Central memory CD8-positive, alpha-beta T cell (primary cell): ENCODE measurements around the gene LCN10.
A peak's percentile ranks its signal among the peaks of the same experiment; 100 is the strongest.
"Not testable (repeated sequence)": the region's sequence is repeated elsewhere in the genome, so short reads cannot be mapped to it uniquely, and the experiment has no call there.

Experiments used
- ATAC-seq: fragments of 150-1000 bp; cut with Tn5 transposase; replicated peaks from 2 replicates; pipeline ENCODE4 v1.10.0; 2022; ENCODE audit warnings: mild to moderate bottlenecking, moderate FRiP score, moderate number of reproducible peaks; ENCODE audit not compliant: poor library complexity, severe bottlenecking; ENCODE audit errors: extremely low read depth
- DNase-seq, 2 donors: peaks; one replicate each; pipeline ENCODE4 v3.0.0; 2021; ENCODE audit warnings: low spot score in 2 of 2
- H3K27ac Mint-ChIP-seq: one replicate; pipeline ENCODE4 v1.8.0; 2022; ENCODE audit warnings: low read depth, mild to moderate bottlenecking, moderate library complexity, mixed read lengths
- H3K27me3 Mint-ChIP-seq: one replicate; pipeline ENCODE4 v1.8.0; 2022; ENCODE audit warnings: mixed read lengths
- H3K36me3 Mint-ChIP-seq: one replicate; pipeline ENCODE4 v1.8.0; 2022; ENCODE audit warnings: mild to moderate bottlenecking, moderate library complexity, mixed read lengths; ENCODE audit not compliant: insufficient read depth
- H3K4me1 Mint-ChIP-seq: one replicate; pipeline ENCODE4 v1.8.0; 2022; ENCODE audit warnings: mixed read lengths
- H3K4me3 Mint-ChIP-seq: one replicate; pipeline ENCODE4 v1.8.0; 2022; ENCODE audit warnings: mild to moderate bottlenecking, moderate library complexity, mixed read lengths
- H3K9me3 Mint-ChIP-seq: one replicate; pipeline ENCODE4 v1.8.0; 2022; ENCODE audit warnings: mixed read lengths

Gene LCN10

DNA sequence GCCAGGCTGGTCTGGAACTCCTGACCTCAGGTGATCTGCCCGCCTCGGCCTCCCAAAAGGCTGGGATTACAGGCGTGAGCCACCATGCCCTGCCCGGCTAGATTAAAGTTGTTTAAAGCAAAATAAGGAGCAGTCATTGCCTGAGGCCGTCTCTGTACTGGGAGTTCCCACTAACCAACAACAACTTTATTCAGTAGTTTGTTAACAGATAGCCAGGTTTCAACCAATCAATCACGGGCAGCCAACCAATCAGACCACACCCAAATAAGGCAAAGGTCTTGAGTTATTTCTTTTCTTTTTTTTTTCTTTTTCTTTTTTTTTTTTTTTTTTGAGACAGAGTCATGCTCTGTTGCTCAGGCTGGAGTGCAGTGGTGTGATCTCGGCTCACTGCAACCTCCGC is 38.0 kb downstream of the LCN10 start:
- not testable (repeated sequence) for DNase-seq, H3K9me3 Mint-ChIP-seq, H3K4me3 Mint-ChIP-seq, ATAC-seq, H3K27ac Mint-ChIP-seq, H3K36me3 Mint-ChIP-seq
- Mint-ChIP-seq H3K4me1 (peaks cover 13% of the 10 kb centered on the region), H3K27me3 (peaks cover 14% of the 10 kb centered on the region)

DNA sequence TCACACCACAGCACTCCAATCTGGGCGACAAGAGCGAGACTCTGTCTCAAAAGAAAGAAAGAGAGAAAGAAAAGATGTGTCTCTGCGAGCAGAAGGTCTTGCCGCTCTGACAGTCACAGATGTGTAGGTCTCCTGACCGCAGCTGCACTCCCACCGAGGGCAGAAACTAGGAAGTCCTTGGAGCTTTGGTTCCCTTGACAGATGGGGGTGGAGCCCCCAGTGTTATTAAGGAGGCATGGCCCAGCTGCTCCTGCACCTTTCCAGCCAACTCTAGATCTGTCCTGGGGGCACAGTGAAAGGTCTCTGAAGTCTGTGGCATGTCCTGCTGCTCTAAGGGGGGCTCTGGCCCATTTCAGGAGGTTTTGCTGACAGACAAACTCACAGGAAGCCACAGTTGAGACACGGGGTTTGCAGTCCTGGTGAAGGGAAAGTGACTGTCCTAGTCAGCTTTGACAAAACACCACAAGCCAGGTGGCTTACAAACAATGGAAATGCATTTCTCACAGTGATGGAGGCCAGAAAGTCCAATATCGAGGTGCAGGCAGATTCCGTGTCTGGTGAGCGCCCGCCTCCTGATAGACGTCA is 39.4 kb downstream of the LCN10 start:
- Mint-ChIP-seq H3K27ac (no peak overlapping the region), H3K36me3 (peaks cover 8% of the 10 kb centered on the region), H3K4me1 (peaks cover 13% of the 10 kb centered on the region), H3K4me3 (no peak overlapping the region), H3K9me3 (no peaks in the 10 kb centered on the region), H3K27me3 (peaks cover 6% of the 10 kb centered on the region)
- DNase-seq (no peak), ATAC-seq (no peak)

DNA sequence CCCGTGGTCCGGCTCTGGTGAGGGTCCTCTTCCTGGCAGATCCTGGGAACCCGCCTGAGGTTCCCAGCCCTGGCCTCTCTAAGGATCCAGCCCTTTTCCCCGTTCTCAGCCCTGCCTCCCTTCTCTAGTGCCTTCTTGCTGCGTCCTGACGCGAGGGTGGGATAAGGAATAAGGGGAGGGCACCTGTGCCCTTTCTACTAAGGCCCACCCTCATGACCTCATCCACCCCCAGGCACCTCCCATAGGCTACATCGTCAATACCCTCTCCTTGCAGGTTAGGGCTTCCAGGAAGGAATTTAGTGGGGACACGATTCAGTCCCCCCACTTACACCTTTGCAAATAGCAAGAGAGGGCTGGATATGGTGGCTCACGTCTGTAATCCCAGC is 41.1 kb downstream of the LCN10 start:
- no peak for DNase-seq
- ATAC-seq = peak; percentile 4
- peak overlapping the region; percentile 62 for H3K4me3 Mint-ChIP-seq
- peaks cover 10% of the 10 kb centered on the region for H3K27me3 Mint-ChIP-seq
- H3K36me3 Mint-ChIP-seq = peaks cover 11% of the 10 kb centered on the region
- H3K4me1 Mint-ChIP-seq = peaks cover 13% of the 10 kb centered on the region
- peak overlapping the region; percentile 85 for H3K27ac Mint-ChIP-seq
- H3K9me3 Mint-ChIP-seq = no peaks in the 10 kb centered on the region

DNA sequence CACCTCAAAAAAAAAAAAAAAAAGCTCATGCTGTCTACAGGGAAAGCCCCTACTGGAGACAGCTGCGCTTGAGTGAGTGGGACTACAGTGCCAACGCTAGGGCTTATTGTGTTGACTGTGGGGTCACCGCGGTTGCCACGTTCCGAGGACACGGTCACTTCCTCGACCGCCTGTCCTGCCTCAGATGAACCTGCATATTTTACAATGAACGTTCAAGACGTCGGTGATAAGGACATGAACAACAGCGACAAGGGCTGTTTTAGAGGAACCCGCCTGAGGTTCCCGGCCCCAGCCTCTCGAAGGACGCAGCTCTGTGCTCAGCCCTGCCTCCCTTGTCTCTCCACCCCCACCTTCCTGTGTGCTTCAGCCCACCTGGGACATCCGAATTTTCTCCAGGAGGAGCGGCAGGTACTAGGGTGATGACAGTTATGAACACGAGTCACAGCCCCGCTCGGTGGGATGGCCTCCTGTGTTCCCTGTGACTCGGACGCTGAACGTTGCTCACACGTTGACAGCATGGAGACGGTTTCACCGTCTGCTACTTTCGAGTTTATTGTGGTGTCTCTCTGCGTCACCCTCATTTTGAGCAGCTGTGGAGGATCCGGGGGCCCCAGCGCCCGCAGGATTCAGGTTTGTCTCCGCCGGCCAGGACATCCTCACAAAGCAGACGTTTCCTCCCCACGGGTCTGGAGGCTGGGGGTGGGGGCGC is 41.6 kb downstream of the LCN10 start:
- peak; percentile 56 to 69 for DNase-seq
- Mint-ChIP-seq H3K27ac (peak overlapping the region; percentile 85), H3K27me3 (peaks cover 10% of the 10 kb centered on the region), H3K36me3 (peaks cover 11% of the 10 kb centered on the region), H3K4me1 (peaks cover 13% of the 10 kb centered on the region), H3K9me3 (no peaks in the 10 kb centered on the region), H3K4me3 (peak overlapping the region; percentile 62)
- ATAC-seq = peak; percentile 87

DNA sequence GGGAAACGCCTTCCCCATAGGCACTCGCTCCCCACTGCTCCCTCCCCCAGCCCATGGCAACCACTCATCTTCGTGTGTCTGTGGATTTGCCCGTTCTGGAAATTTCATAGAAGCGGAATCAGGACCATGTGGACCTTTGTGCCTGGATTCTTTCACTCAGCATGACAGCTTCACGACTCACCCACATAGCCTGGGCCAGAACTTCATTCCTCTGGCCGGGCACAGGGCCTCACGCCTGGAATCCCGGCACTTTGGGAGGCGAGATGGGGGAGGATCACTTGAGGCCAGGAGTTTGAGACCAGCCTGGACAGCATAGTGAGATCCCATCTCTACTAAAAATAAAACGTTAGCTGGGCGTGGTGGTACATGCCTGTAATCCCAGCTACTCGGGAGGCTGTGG is 42.4 kb downstream of the LCN10 start:
- DNase-seq (no peak), ATAC-seq (no peak)
- H3K4me1 Mint-ChIP-seq = peaks cover 13% of the 10 kb centered on the region
- H3K27me3 Mint-ChIP-seq = peaks cover 10% of the 10 kb centered on the region
- peaks cover 11% of the 10 kb centered on the region for H3K36me3 Mint-ChIP-seq
- no peak overlapping the region for H3K4me3 Mint-ChIP-seq
- H3K9me3 Mint-ChIP-seq = no peaks in the 10 kb centered on the region
- H3K27ac Mint-ChIP-seq = peak overlapping the region; percentile 85

DNA sequence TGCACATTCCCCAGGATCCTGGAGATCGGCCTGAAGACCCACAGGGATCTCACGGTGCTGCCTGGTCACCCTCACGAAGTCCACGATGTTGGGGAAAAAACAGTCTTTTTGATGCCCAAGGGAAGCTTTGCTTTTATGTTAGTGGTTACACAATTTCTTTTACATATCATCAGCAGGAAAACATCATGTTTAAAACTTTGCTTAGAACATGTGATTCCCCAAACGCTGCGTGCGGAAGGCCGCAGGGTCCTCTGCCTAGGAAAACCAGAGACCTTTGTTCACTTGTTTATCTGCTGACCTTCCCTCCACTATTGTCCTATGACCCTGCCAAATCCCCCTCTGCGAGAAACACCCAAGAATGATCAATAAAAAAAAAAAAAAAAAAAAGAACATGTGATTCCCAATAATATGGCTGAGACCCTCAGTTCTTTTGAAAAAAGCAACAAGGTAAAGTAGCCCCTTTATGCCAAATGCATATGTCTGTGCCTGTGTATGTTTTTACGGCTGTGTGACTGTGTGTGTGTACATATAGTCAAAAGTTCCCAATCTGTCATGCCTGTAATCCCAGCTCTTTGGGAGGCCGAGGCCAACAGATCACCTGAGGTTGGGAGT is 44.0 kb downstream of the LCN10 start:
- H3K9me3 Mint-ChIP-seq = no peaks in the 10 kb centered on the region
- peaks cover 13% of the 10 kb centered on the region for H3K4me1 Mint-ChIP-seq
- H3K36me3 Mint-ChIP-seq = peaks cover 13% of the 10 kb centered on the region
- DNase-seq (no peak), ATAC-seq (no peak)
- no peak overlapping the region for H3K4me3 Mint-ChIP-seq
- H3K27me3 Mint-ChIP-seq = peaks cover 10% of the 10 kb centered on the region
- no peak overlapping the region for H3K27ac Mint-ChIP-seq

DNA sequence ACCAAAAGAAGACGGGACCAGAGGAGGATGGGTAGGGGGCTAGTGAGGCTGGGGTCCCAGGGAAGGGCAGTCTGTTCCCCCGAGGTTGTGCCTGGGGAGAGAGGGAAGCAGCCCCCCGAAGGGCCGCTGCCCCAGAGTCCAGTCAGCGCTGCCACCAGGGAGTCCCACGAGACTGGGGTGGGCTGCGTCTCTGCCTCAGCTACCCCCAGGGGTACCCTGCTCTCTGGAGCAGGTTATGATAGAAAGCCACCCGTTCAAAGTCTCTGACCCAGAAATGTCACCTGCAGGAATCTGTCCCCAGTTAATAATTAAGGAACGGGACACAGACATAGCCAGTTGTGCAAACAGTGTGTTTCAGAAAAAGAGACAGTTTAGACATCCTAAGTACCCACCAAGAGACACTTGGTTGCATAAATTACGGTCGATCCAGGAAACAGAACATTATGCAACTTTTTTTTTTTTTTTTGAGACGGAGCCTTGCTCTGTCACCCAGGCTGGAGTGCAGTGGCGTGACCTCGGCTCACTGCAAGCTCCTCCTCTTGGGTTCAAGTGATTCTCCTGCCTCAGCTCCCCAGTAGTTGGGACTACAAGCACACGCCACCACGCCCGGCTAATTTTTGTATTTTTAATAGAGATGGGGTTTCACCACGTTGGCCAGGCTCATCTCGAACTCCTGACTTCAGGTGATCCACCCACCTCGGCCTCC is 44.8 kb downstream of the LCN10 start:
- DNase-seq (no peak), ATAC-seq (no peak)
- Mint-ChIP-seq H3K27ac (no peak overlapping the region), H3K9me3 (no peaks in the 10 kb centered on the region), H3K27me3 (peaks cover 17% of the 10 kb centered on the region), H3K4me3 (no peak overlapping the region), H3K36me3 (peaks cover 13% of the 10 kb centered on the region), H3K4me1 (peaks cover 13% of the 10 kb centered on the region)

DNA sequence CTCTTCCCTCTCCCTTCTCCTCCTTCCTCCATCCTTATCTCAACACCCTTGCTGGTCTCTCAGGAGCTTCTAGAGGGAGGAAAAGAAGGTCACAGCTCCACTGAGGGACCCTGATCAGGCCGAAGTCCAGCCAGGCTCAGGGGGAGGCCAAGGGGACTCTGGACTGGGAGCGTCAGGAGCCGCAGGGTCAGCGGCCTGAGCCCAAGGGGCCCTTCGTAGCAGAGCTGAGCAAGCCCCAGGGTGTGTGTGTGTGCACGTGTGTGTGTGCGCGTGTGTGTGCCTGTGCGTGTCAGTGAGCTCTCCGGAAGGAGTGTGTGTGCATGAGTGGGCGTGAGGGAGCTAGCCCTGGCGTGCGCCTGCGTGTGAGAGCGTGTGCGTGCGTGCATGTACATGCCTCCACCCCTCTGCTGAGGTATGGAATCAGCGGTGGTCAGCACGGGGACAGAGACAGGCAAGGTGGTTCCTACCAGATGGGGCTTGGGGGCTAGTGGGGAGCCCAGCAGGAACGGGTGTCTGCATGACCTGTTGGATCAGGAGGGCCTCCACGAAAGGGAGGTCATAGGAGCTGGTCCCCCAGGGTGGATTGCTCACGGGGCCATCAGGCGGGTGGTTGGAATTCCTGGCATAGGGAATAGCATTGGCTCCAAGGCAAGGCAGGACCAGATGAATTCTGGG is 45.5 kb downstream of the LCN10 start:
- Mint-ChIP-seq H3K9me3 (no peaks in the 10 kb centered on the region), H3K27ac (no peak overlapping the region), H3K4me3 (no peak overlapping the region), H3K36me3 (peaks cover 12% of the 10 kb centered on the region), H3K4me1 (peaks cover 13% of the 10 kb centered on the region), H3K27me3 (peaks cover 19% of the 10 kb centered on the region)
- DNase-seq (no peak), ATAC-seq (no peak)

DNA sequence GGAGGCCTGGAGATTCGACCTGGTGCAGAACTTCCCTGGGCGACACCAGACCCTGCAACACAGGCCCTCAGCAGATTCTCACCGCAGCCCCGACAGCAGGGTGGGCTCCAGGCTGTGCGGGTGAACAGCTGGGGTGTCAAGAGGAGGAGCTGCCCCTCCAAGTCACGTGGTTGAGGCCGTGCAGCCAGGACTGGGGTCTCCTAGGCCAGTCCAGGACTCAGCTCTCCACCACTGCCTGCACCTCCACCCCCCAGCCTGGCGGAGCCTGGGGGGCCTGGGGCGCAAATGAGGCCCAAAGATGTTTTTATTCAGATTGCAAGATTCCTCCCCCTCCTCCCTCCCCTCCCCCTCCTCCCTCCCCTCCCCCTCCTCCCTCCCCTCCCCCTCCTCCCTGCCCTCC is 46.2 kb downstream of the LCN10 start:
- no peak for ATAC-seq
- H3K36me3 Mint-ChIP-seq = peaks cover 10% of the 10 kb centered on the region
- no peak overlapping the region for H3K4me3 Mint-ChIP-seq
- DNase-seq = no peak
- H3K27ac Mint-ChIP-seq = no peak overlapping the region
- H3K27me3 Mint-ChIP-seq = peaks cover 19% of the 10 kb centered on the region
- H3K9me3 Mint-ChIP-seq = no peaks in the 10 kb centered on the region
- H3K4me1 Mint-ChIP-seq = peaks cover 9% of the 10 kb centered on the region

DNA sequence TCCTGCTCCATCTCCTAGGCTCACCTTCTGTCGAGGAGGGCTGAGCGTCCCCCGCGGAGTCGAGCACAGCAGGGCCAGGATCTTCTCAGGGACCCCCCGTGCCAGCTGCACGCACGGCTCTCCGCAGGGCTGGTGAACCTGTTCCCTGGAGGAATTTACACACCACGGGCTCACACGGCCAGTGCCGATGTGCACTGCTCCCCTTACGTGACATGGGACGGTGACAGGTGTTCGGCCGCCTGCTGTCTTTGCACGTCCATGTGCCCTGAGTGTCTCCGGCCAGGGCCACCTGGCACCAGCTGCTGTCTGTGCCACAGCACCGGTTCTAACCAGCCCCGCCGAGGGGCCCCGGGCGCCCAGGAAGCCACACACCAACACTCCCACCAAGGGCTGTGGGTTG is 46.8 kb downstream of the LCN10 start:
- H3K4me1 Mint-ChIP-seq = peaks cover 3% of the 10 kb centered on the region
- peaks cover 19% of the 10 kb centered on the region for H3K27me3 Mint-ChIP-seq
- H3K9me3 Mint-ChIP-seq = no peaks in the 10 kb centered on the region
- H3K27ac Mint-ChIP-seq = peak overlapping the region; percentile 32
- no peak for DNase-seq
- H3K36me3 Mint-ChIP-seq = peaks cover 7% of the 10 kb centered on the region
- H3K4me3 Mint-ChIP-seq = no peak overlapping the region
- ATAC-seq = no peak

DNA sequence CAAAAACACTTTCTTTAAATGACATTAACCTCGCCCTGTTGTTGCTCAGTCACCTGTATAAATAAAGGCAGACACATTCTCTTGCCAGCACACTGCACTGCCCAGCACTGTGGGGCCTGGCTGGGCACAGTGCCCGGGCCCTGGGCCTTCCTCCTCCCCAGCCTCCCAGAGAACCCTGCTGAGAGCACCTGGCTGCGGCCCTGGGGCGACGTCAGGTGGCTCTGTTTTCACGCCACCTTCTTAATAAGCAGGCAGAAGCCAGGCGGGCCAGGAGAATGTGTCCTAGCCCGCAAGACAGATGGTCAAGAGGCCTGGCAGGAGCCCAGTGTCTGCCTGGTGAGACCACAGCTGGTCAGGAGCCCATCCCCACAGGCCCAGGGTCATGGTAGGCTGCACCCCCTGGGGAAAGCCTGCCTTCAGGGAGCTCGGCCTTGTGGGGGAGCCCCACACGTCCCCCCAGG is 47.3 kb downstream of the LCN10 start:
- Mint-ChIP-seq H3K27me3 (peaks cover 19% of the 10 kb centered on the region), H3K9me3 (no peaks in the 10 kb centered on the region), H3K4me3 (no peak overlapping the region), H3K27ac (no peak overlapping the region), H3K4me1 (no peaks in the 10 kb centered on the region), H3K36me3 (peaks cover 5% of the 10 kb centered on the region)
- no peak for DNase-seq
- no peak for ATAC-seq

DNA sequence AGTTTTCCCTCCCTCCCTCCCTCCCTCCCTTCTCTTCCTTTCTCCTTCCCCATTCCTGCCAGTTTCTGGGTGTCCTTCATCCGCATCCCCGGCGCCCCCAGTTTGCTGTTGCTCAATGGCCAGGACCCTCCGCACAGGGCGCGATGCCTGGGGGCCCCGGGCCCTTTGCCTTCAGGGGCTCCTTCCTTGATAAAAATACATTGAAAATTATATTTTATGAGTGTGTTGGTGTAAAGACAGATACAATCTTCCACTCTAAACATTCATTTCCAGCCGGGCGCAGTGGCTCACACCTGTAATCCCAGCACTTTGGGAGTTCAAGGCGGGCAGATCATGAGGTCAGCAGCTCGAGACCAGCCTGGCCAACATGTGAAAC is 47.9 kb downstream of the LCN10 start:
- no peaks in the 10 kb centered on the region for H3K4me1 Mint-ChIP-seq
- H3K27me3 Mint-ChIP-seq = peaks cover 19% of the 10 kb centered on the region
- ATAC-seq = no peak
- H3K27ac Mint-ChIP-seq = no peak overlapping the region
- no peaks in the 10 kb centered on the region for H3K9me3 Mint-ChIP-seq
- H3K4me3 Mint-ChIP-seq = no peak overlapping the region
- no peak for DNase-seq
- peaks cover 5% of the 10 kb centered on the region for H3K36me3 Mint-ChIP-seq
